Left lung (tissue), 10 donors: Measurements from ENCODE around the gene HOXA10. TPM values are rescaled to one million over a fixed set of nuclear protein-coding genes. Genes with fewer than 3 reads are reported as not detected.

Experiments
- ATAC-seq: fragments of 200-7000 bp; cut with Tn5 transposase; one replicate; pipeline ENCODE4 v1.9.1; 2020; ENCODE audit warnings: moderate library complexity
- DNase-seq, 4 donors: peaks; one replicate each; pipeline ENCODE4 v3.0.0-alpha.2; 2013 to 2020
- H3K27ac ChIP-seq, 2 donors: fragments of 200-600 bp; sonication (generic) in 1 of 2; one replicate each; pipeline versions ENCODE4 v1.5.0 to v1.8.0; 2020 to 2021
- H3K27me3 ChIP-seq, 2 donors: fragments of 200-600 bp; sonication (generic) in 1 of 2; one replicate each; pipeline versions ENCODE4 v1.5.0 to v1.8.0; 2020 to 2021
- H3K36me3 ChIP-seq, 2 donors: fragments of 200-600 bp; sonication (generic) in 1 of 2; one replicate each; pipeline versions ENCODE4 v1.5.0 to v1.8.0; 2020 to 2021
- H3K4me1 ChIP-seq, 2 donors: fragments of 200-600 bp; one replicate each; pipeline ENCODE4 v1.8.0; 2021
- H3K4me3 ChIP-seq, 2 donors: fragments of 200-600 bp; sonication (generic) in 1 of 2; one replicate each; pipeline versions ENCODE4 v1.5.0 to v1.8.0; 2020 to 2021; ENCODE audit warnings: mild to moderate bottlenecking in 1 of 2
- H3K9me3 ChIP-seq, 2 donors: fragments of 200-600 bp; sonication (generic) in 1 of 2; one replicate each; pipeline versions ENCODE4 v1.5.0 to v1.8.0; 2020 to 2021
- CTCF ChIP-seq, 2 donors: fragments of 200-600 bp; sonication (generic) in 1 of 2; IDR thresholded peaks; one replicate each; pipeline versions ENCODE4 v1.5.0 to v1.8.0; 2021; ENCODE audit warnings: antibody characterized with exemption in 2 of 2
- intact Hi-C, 2 donors: fragments of 100-400 bp; cut with DNase I; formaldehyde crosslinking; loops; one replicate each; pipeline versions ENCODE4 v1.11.2 to v1.14.2; 2022
- polyA plus RNA-seq, 6 donors: library from polyadenylated mRNA; unstranded; fragments of 120-200 nt; gene quantifications; one replicate each; pipeline ENCODE4 v1.2.1, GENCODE V29; 2013; ENCODE audit not compliant: insufficient read length in 6 of 6
- total RNA-seq, 2 donors: library from RNA; stranded (reverse); fragmentation: NEBNext Ultra II Directional; extraction: Animal tissue kit (Norgen Biotek cat#: 25700); gene quantifications; one replicate each; pipeline ENCODE4 v1.2.1, GENCODE V29; 2021
- donor health status: DM: no; HTN: yes; CAD: no.
- donor health status: DM: no; HTN: no; CAD: no.

The HOXA10 gene
- total and polyA plus RNA-seq, 8 donors = 0.34 to 1.3 (median 0.41) TPM; not detected in 1

GRCh38 chr7:27165996-27166530, 8.1 kb downstream of the HOXA10 start:
- no peaks in the 10 kb centered on the region for H3K36me3 ChIP-seq
- no peak overlapping the region for H3K27ac ChIP-seq
- ATAC-seq (no peak), DNase-seq (peak in 2 of 4 donors; percentile 31 to 76)
- H3K27me3 ChIP-seq = peaks cover 83 to 100% of the 10 kb centered on the region in 2 donors
- H3K9me3 ChIP-seq = no peaks in the 10 kb centered on the region
- intact Hi-C loops = loop anchor here in 1 of 2 donors (10.0 kb wide), 1 partner anchor 1281 kb away; no protein-coding TSS in a partner anchor
- TF ChIP-seq CTCF (IDR thresholded peaks at IDR 0.05) = no peak
- H3K4me1 ChIP-seq = peaks cover 4 to 72% of the 10 kb centered on the region in 2 donors
- H3K4me3 ChIP-seq = peak overlapping the region in 1 of 2 donors; percentile 46

GRCh38 chr7:27165089-27165995, 8.8 kb downstream of the HOXA10 start, which contains the start of gene HOXA9:
TSS of gene HOXA9 (minus strand) at chr7:27165537. CDS start at chr7:27165457, 80 bp downstream.
- DNase-seq = peak in 2 of 4 donors; percentile 75 to 88
- intact Hi-C loops = loop anchor here in 1 of 2 donors (10.0 kb wide), 1 partner anchor 1281 kb away; no protein-coding TSS in a partner anchor
- no peak for TF ChIP-seq CTCF (IDR thresholded peaks at IDR 0.05)
- ATAC-seq = peak; percentile 23
- peak within 1 kb of the TSS in 1 of 2 donors; percentile 61 for H3K27ac ChIP-seq
- no peaks in the 10 kb centered on the region for H3K36me3 ChIP-seq
- H3K27me3 ChIP-seq = peaks cover 78 to 100% of the 10 kb centered on the region in 2 donors
- H3K9me3 ChIP-seq = no peaks in the 10 kb centered on the region
- peaks cover 7 to 78% of the 10 kb centered on the region in 2 donors for H3K4me1 ChIP-seq
- H3K4me3 ChIP-seq = peak within 1 kb of the TSS; percentile 5 to 46

GRCh38 chr7:27164367-27165088, 9.6 kb downstream of the HOXA10 start:
- Histone ChIP-seq H3K36me3 (no peaks in the 10 kb centered on the region), H3K4me1 (peaks cover 9 to 75% of the 10 kb centered on the region in 2 donors), H3K27me3 (peaks cover 78 to 100% of the 10 kb centered on the region in 2 donors), H3K9me3 (no peaks in the 10 kb centered on the region), H3K27ac (peak overlapping the region in 1 of 2 donors; percentile 61), H3K4me3 (peak overlapping the region; percentile 5 to 46)
- intact Hi-C loops = loop anchor here in 1 of 2 donors (5.0 to 10.0 kb wide), 2 partner anchors 792 to 1280 kb away; no protein-coding TSS in a partner anchor
- ATAC-seq (no peak), DNase-seq (peak in 2 of 4 donors; percentile 36 to 82)
- TF ChIP-seq CTCF (IDR thresholded peaks at IDR 0.05) = no peak

GRCh38 chr7:27164045-27164366, 10.1 kb downstream of the HOXA10 start:
- peaks cover 78 to 100% of the 10 kb centered on the region in 2 donors for H3K27me3 ChIP-seq

More at GRCh38 chr7:27164045-27164366, 10.1 kb downstream of the HOXA10 start:
- DNase-seq (no peak), ATAC-seq (no peak)
- intact Hi-C loops = loop anchor here in 1 of 2 donors (5.0 to 10.0 kb wide), 2 partner anchors 792 to 1279 kb away; no protein-coding TSS in a partner anchor
- TF ChIP-seq CTCF (IDR thresholded peaks at IDR 0.05) = no peak
- no peak overlapping the region for H3K27ac ChIP-seq
- peaks cover 9 to 71% of the 10 kb centered on the region in 2 donors for H3K4me1 ChIP-seq
- no peaks in the 10 kb centered on the region for H3K9me3 ChIP-seq
- no peaks in the 10 kb centered on the region for H3K36me3 ChIP-seq
- H3K4me3 ChIP-seq = peak overlapping the region in 1 of 2 donors; percentile 46
